ENCODE measurements around the gene NEK6. TPM values are rescaled to one million over a fixed set of nuclear protein-coding genes. Genes with fewer than 3 reads are reported as not detected.
"Not testable (repeated sequence)": the region's sequence is repeated elsewhere in the genome, so short reads cannot be mapped to it uniquely, and the experiment has no call there.

The NEK6 gene
- total RNA-seq, 2 donors from 2014 or later: 28.7 to 32.6 TPM

- ATAC-seq: peak; percentile 58 to 66
- DNase-seq: peak; percentile 90
- intact Hi-C loops (cut with DNase I): no loop called here
Measured at GRCh38 chr9:124222918-124223720, 34.6 kb upstream of the NEK6 start.

DNA sequence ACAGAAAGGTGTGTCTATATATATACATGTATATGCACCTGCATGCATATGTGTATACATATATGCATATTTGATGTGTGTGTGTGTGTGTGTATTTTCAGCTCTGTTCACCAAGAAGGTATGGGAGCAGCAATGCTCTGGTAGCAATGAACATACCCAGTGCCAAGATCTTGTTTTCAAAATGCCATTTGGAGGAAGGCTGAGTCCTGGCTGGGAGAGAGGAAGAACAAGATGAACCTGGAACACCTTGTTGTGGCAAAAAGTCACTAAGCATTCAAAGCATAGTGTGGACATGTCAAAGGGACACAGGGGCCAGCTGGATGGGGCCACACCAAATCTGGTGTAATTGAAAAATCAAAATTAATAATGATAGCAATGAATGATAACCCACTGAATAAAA lies 31.8 kb upstream of the NEK6 start:
- ATAC-seq: no peak
- intact Hi-C loops (cut with DNase I): no loop called here

DNA sequence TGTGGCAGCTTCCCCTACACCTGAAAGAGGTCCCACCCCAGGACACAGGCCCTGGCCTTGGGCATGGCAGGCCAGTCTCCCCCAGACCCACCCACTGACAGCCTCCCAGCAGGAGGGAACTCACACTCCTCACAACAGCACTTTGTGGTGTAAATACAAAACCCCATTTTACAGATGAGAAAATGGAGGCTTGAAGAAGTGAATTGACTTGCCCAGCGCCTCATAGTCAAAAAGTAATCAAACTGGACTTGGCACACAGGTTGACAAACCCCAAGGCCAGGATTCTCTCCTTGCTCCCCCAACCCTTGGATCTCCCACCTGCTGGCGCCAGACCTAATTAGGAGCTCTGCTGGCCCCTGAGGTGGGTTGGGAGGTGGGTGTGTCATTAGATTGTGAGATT lies 29.2 kb upstream of the NEK6 start:
- intact Hi-C loops (cut with DNase I): no loop called here
- DNase-seq: no peak
- ATAC-seq: no peak

More for the DNA sequence above, 31.8 kb upstream of the NEK6 start:
- no peak for DNase-seq

GRCh38 chr9:124231095-124231737 lies 26.5 kb upstream of the NEK6 start:
- no peak for ATAC-seq
- intact Hi-C loops (cut with DNase I): loop anchor here in 1 of 2 donors (10.0 kb wide), 1 partner anchor 106 kb away; no protein-coding TSS in a partner anchor
- no peak for DNase-seq

GRCh38 chr9:124238546-124239140 lies 19.1 kb upstream of the NEK6 start:
- DNase-seq (no peak), ATAC-seq (no peak)
- intact Hi-C loops (cut with DNase I): loop anchor here in 1 of 2 donors (10.0 kb wide), 1 partner anchor 114 kb away; no protein-coding TSS in a partner anchor

GRCh38 chr9:124239249-124240073 lies 18.3 kb upstream of the NEK6 start:
- intact Hi-C loops (cut with DNase I): loop anchor here in 1 of 2 donors (10.0 kb wide), 1 partner anchor 115 kb away; no protein-coding TSS in a partner anchor
- DNase-seq: no peak
- ATAC-seq: peak in 1 of 2 donors; percentile 37

GRCh38 chr9:124242331-124243194 lies 15.2 kb upstream of the NEK6 start:
- peak; percentile 37 for DNase-seq
- intact Hi-C loops (cut with DNase I): no loop called here
- ATAC-seq: peak; percentile 82 to 89

GRCh38 chr9:124247393-124247792 lies 10.4 kb upstream of the NEK6 start:
- intact Hi-C loops (cut with DNase I); ATAC-seq; DNase-seq: not testable (repeated sequence)

- intact Hi-C loops (cut with DNase I): no loop called here
- DNase-seq: no peak
- ATAC-seq: no peak
Measured at GRCh38 chr9:124248066-124248465, 9.7 kb upstream of the NEK6 start.

- ATAC-seq (no peak), DNase-seq (no peak)
- intact Hi-C loops (cut with DNase I): no loop called here
Measured at GRCh38 chr9:124248960-124249359, 8.8 kb upstream of the NEK6 start.

DNA sequence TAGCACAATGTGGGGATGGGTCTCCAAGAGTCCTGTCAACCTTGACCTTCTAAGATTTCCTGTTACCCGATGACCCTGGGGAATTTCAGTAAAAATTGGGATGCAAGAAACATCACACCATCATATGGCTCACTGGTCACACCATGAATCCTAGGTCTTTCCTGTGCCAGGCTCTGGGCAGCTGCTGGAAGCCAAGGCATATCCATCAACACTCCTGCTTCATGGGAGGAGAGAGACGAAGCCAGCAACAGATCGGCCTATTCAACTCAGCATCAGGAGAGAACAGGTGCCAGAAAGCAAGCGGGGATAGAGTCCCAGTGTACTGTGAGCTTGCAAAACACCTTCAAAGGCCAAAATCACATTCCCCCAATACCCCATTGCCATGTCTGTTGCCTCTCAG lies 6.5 kb upstream of the NEK6 start:
- intact Hi-C loops (cut with DNase I): no loop called here
- ATAC-seq: peak in 1 of 2 donors; percentile 44
- no peak for DNase-seq

- DNase-seq (no peak), ATAC-seq (peak in 1 of 2 donors; percentile 66)
- intact Hi-C loops (cut with DNase I): no loop called here
Measured at GRCh38 chr9:124251605-124252378, 6.0 kb upstream of the NEK6 start.

GRCh38 chr9:124252878-124253277 lies 4.9 kb upstream of the NEK6 start:
- DNase-seq; ATAC-seq; intact Hi-C loops (cut with DNase I): not testable (repeated sequence)

DNA sequence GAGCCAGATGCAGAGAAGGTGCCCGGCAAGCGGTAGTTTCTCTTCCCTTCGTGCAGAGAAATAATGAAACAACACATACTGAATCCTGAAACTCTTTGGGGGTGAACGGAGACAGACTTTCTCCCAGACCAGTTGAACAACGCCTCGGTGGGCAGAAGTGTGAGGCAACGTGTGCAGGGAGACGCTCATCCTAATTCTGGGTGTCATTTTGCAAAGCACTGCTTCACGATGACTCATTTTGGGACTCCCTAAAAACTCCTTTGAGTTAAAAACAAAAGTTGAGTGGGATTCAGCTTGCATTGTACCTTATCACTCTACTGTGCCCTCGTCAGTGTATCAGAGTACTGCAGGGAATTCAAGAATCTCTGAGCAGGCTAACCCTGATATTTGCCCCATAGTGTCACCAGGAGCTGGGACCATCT lies 3.5 kb upstream of the NEK6 start:
- DNase-seq: no peak
- ATAC-seq: no peak
- intact Hi-C loops (cut with DNase I): no loop called here

DNA sequence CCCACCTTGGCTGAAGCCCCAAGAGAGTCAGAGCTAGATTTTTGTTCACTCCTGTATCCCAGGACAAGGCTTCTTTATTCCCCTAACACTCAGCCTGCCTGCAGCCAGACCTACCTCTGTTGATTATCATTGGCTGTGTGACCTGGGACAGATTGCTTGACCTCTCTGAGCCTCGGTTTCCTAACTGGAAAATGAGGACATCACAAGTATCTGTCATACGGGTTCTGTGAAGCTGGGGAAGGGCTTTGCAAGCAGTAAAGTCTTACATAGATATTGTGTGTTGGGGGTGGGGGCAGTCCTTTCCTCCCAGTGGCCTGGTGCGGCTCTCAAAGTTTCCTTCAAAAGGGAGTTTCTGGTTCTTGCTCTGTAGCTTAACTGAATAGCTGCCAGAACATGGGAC lies 2.5 kb upstream of the NEK6 start:
- DNase-seq (no peak), ATAC-seq (no peak)
- intact Hi-C loops (cut with DNase I): no loop called here

GRCh38 chr9:124256517-124257069 lies 1.2 kb upstream of the NEK6 start:
- no peak for ATAC-seq
- intact Hi-C loops (cut with DNase I): no loop called here
- no peak for DNase-seq

All from left cardiac atrium (tissue), 4 donors.